Left ventricle myocardium inferior (tissue), 1 donor: ENCODE data around the gene TBXAS1. TPM values are rescaled to one million over a fixed set of nuclear protein-coding genes. Genes with fewer than 3 reads are reported as not detected.

Source experiments
- DNase-seq: peaks from one replicate; pipeline ENCODE4 v3.0.0-alpha.2; 2020
- H3K27ac ChIP-seq: fragments of 200-600 bp; replicated peaks from 2 replicates; pipeline ENCODE4 v1.8.0; 2021
- H3K27me3 ChIP-seq: fragments of 200-600 bp; 2 replicates; pipeline ENCODE4 v1.8.0; 2021; ENCODE audit warnings: low read depth
- H3K36me3 ChIP-seq: fragments of 200-600 bp; 2 replicates; pipeline ENCODE4 v1.8.0; 2021
- H3K4me1 ChIP-seq: fragments of 200-600 bp; 2 replicates; pipeline ENCODE4 v1.8.0; 2021
- H3K4me3 ChIP-seq: fragments of 200-600 bp; 2 replicates; pipeline ENCODE4 v1.8.0; 2021; ENCODE audit warnings: mild to moderate bottlenecking, moderate library complexity
- H3K9me3 ChIP-seq: fragments of 200-600 bp; replicated peaks from 2 replicates; pipeline ENCODE4 v1.8.0; 2021
- CTCF ChIP-seq: fragments of 200-600 bp; IDR thresholded peaks from 2 replicates; pipeline ENCODE4 v1.8.0; 2021; ENCODE audit warnings: antibody characterized with exemption, mild to moderate bottlenecking, borderline replicate concordance
- intact Hi-C: fragments of 100-400 bp; cut with micrococcal nuclease; formaldehyde crosslinking; loops from one replicate; pipeline ENCODE4 v1.11.0; 2022
- total RNA-seq: library from RNA; stranded (reverse); fragmentation: NEBNext Ultra II Directional; extraction: Animal tissue kit (Norgen Biotek cat#: 25700); gene quantifications from one replicate; pipeline ENCODE4 v1.2.1, GENCODE V29; 2021
- donor health status: DM: no; HTN: yes; CAD: no; lungs with severe emphysema.

The TBXAS1 gene
- total RNA-seq, 1 donor from 2014 or later = 3.9 TPM

GRCh38 chr7:140018125-140019043, 189.3 kb downstream of the TBXAS1 start:
- intact Hi-C loops = no loop called here

GRCh38 chr7:140019172-140019571, 190.1 kb downstream of the TBXAS1 start:
- Histone ChIP-seq H3K36me3 (peaks cover 20% of the 10 kb centered on the region), H3K4me3 (no peak overlapping the region), H3K27ac (no peak overlapping the region), H3K9me3 (no peaks in the 10 kb centered on the region), H3K27me3 (no peaks in the 10 kb centered on the region), H3K4me1 (no peaks in the 10 kb centered on the region)
- intact Hi-C loops = no loop called here
- no peak for DNase-seq
- TF ChIP-seq CTCF = no peak

More at GRCh38 chr7:140018125-140019043, 189.3 kb downstream of the TBXAS1 start:
- peaks cover 12% of the 10 kb centered on the region for H3K36me3 ChIP-seq
- no peak for DNase-seq
- no peaks in the 10 kb centered on the region for H3K9me3 ChIP-seq
- no peak overlapping the region for H3K4me3 ChIP-seq
- no peaks in the 10 kb centered on the region for H3K4me1 ChIP-seq
- TF ChIP-seq CTCF = no peak
- H3K27ac ChIP-seq = no peak overlapping the region
- no peaks in the 10 kb centered on the region for H3K27me3 ChIP-seq

GRCh38 chr7:140019606-140020005, 190.5 kb downstream of the TBXAS1 start:
- Histone ChIP-seq H3K4me1 (no peaks in the 10 kb centered on the region), H3K27ac (no peak overlapping the region), H3K4me3 (no peak overlapping the region), H3K27me3 (no peaks in the 10 kb centered on the region), H3K9me3 (no peaks in the 10 kb centered on the region), H3K36me3 (peaks cover 24% of the 10 kb centered on the region)
- DNase-seq = no peak
- TF ChIP-seq CTCF = no peak
- intact Hi-C loops = no loop called here

GRCh38 chr7:140021603-140022002, 192.5 kb downstream of the TBXAS1 start:
- H3K27ac ChIP-seq = no peak overlapping the region
- no peaks in the 10 kb centered on the region for H3K4me1 ChIP-seq
- intact Hi-C loops = no loop called here
- H3K36me3 ChIP-seq = peaks cover 44% of the 10 kb centered on the region
- no peak overlapping the region for H3K4me3 ChIP-seq
- H3K27me3 ChIP-seq = no peaks in the 10 kb centered on the region
- no peak for DNase-seq
- H3K9me3 ChIP-seq = no peaks in the 10 kb centered on the region
- no peak for TF ChIP-seq CTCF

- no peak for DNase-seq
- Histone ChIP-seq H3K4me1 (no peaks in the 10 kb centered on the region), H3K36me3 (peaks cover 55% of the 10 kb centered on the region), H3K27me3 (no peaks in the 10 kb centered on the region), H3K9me3 (no peaks in the 10 kb centered on the region), H3K4me3 (no peak overlapping the region), H3K27ac (no peak overlapping the region)
- TF ChIP-seq CTCF = no peak
- intact Hi-C loops = no loop called here
Observed at GRCh38 chr7:140022582-140023211, 193.6 kb downstream of the TBXAS1 start.
